Progenitor cell of endocrine pancreas (in vitro differentiated cells): ENCODE data around the gene LLGL1. TPM values are rescaled to one million over a fixed set of nuclear protein-coding genes. Genes with fewer than 3 reads are reported as not detected.

Experiments
- DNase-seq: peaks from one replicate; pipeline ENCODE4 v3.0.0; 2021; ENCODE audit warnings: low spot score; ENCODE audit not compliant: unreplicated experiment
- H3K27ac Mint-ChIP-seq: 2 replicates; pipeline ENCODE4 v1.8.0; 2021; ENCODE audit warnings: mild to moderate bottlenecking, moderate library complexity, mixed read lengths
- H3K27me3 Mint-ChIP-seq: 2 replicates; pipeline ENCODE4 v1.8.0; 2021; ENCODE audit warnings: mixed read lengths
- H3K36me3 Mint-ChIP-seq: 2 replicates; pipeline ENCODE4 v1.8.0; 2022; ENCODE audit warnings: mixed read lengths; ENCODE audit not compliant: insufficient read depth
- H3K4me1 Mint-ChIP-seq: 2 replicates; pipeline ENCODE4 v1.8.0; 2021; ENCODE audit warnings: low read depth, mixed read lengths
- H3K4me3 Mint-ChIP-seq: 2 replicates; pipeline ENCODE4 v1.8.0; 2021; ENCODE audit warnings: low read depth, mild to moderate bottlenecking, moderate library complexity, mixed read lengths
- H3K9me3 Mint-ChIP-seq: 2 replicates; pipeline ENCODE4 v1.8.0; 2021; ENCODE audit warnings: low read depth, mixed read lengths
- total RNA-seq: library from RNA; stranded (reverse); gene quantifications from 2 replicates; pipeline ENCODE4 v1.2.1, GENCODE V29; 2021
- TF ChIP-seq, protein P1 (sequence below): fragments of 200-600 bp; sonication (generic); IDR thresholded peaks from one replicate; pipeline ENCODE4 v1.5.0; 2021; ENCODE audit warnings: antibody characterized with exemption, mild to moderate bottlenecking; ENCODE audit not compliant: unreplicated experiment

The LLGL1 gene
- total RNA-seq, 1 donor from 2014 or later: 76.7 TPM

DNA sequence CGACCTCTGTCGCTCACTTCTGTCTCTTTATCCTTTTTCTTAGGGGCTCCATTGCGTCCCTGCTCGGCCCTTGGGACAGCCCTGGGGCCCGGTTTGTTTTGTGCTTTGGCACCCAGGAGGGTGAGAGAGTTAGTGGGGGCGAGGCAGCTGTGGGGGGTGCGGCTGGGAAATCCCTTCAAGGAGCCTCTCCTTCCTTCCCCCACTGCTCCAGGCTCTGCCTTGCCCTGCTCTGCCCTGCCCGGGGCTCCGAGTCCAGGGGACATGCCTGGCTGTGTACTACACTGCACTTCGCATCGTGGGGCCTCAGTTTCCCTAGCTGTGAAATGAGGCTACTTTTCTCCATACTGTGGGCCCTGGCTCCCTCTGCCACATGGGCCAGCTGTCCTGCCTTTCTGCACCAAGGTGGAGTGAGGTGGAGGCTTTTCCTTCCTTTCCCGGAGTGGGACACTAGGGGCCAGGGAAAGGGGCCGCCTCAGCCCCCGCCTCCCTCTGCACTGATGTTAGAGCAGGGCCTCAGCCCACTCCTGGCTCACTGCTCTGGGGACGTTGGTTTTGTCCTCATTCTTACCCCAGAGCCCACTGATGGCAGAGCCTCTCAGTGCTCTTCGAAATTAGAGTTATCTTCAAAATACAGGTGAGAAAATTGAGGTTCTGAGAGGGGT, 980 bp downstream of the LLGL1 start:
- H3K4me1 Mint-ChIP-seq: peaks cover 33% of the 10 kb centered on the region
- no peaks in the 10 kb centered on the region for H3K36me3 Mint-ChIP-seq
- H3K27ac Mint-ChIP-seq: peak overlapping the region; percentile 91
- no peak for DNase-seq
- TF ChIP-seq, protein P1, sequence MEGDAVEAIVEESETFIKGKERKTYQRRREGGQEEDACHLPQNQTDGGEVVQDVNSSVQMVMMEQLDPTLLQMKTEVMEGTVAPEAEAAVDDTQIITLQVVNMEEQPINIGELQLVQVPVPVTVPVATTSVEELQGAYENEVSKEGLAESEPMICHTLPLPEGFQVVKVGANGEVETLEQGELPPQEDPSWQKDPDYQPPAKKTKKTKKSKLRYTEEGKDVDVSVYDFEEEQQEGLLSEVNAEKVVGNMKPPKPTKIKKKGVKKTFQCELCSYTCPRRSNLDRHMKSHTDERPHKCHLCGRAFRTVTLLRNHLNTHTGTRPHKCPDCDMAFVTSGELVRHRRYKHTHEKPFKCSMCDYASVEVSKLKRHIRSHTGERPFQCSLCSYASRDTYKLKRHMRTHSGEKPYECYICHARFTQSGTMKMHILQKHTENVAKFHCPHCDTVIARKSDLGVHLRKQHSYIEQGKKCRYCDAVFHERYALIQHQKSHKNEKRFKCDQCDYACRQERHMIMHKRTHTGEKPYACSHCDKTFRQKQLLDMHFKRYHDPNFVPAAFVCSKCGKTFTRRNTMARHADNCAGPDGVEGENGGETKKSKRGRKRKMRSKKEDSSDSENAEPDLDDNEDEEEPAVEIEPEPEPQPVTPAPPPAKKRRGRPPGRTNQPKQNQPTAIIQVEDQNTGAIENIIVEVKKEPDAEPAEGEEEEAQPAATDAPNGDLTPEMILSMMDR: no peak
- H3K9me3 Mint-ChIP-seq: no peaks in the 10 kb centered on the region
- H3K4me3 Mint-ChIP-seq: peak overlapping the region; percentile 99
- no peaks in the 10 kb centered on the region for H3K27me3 Mint-ChIP-seq

DNA sequence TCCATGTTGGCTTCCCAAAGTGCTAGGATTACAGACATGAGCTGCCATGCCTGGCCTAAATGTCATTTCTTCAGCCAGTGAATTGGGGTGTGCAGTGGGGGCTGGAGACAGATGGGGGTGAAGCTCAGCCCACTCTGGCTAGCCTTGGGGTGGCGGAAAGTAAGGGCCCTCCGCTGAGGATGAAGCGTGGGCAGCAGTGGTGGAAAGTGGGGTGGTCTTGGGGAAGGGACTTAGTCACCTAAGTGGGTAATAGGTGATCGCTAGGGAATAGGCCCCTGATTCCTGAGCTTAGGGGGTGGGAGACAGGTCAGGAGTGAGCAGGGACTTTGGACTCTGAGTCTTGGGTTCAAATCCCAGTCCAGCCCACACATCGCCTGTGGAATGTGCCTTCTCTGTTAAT, 2.2 kb downstream of the LLGL1 start:
- no peak for DNase-seq
- Mint-ChIP-seq H3K27me3 (no peaks in the 10 kb centered on the region), H3K4me1 (peaks cover 33% of the 10 kb centered on the region), H3K4me3 (no peak overlapping the region), H3K36me3 (no peaks in the 10 kb centered on the region), H3K27ac (no peak overlapping the region), H3K9me3 (no peaks in the 10 kb centered on the region)
- TF ChIP-seq, protein P1: no peak

DNA sequence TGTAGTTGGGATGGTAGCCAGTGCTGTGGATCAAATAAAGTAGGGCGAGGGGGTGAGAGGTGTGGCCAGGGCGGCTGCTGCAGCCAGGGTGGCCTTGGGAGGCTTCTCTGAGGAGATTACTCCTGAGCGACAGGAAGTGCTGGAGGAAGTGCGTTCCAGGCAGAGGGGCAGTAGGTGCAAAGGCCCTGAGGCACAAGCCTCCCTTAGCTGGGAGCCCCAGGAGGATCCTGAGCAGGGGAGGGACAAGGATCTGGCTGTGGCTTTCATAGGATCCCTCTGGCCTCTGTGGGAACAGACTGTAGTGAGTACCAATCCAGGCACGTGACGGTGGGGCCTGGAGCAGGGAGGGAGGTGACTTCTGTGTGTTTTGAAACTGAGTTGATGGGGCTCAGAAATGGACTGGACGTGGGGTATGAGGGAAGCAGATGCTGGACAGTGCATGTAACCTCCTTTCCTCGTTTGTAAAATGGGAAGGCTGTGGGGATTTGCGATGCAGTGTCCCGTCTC, 2.8 kb downstream of the LLGL1 start:
- Mint-ChIP-seq H3K36me3 (no peaks in the 10 kb centered on the region), H3K9me3 (no peaks in the 10 kb centered on the region), H3K27ac (peak overlapping the region; percentile 70), H3K27me3 (no peaks in the 10 kb centered on the region), H3K4me1 (peaks cover 33% of the 10 kb centered on the region), H3K4me3 (no peak overlapping the region)
- TF ChIP-seq, protein P1: no peak
- no peak for DNase-seq

DNA sequence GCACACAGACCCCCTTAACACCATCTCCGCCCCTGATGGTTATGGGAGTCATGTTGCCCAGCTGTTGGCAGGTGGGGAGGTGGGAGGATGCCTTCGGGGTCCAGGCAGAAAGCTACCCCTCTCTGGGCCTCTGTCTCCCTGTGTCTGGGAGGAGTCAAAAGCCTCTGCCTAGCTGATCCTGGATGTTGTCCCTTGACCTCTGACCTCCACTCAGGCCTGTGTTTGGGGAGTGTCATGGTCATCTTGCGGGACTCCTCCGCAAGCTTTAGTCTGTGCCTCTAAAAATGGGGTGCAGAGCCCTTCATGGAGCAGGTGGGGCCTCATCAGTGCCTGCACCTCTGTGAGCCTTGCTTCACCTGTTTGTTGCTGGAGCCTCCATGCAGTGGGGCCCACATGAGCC, 3.8 kb downstream of the LLGL1 start:
- Mint-ChIP-seq H3K36me3 (no peaks in the 10 kb centered on the region), H3K27ac (no peak overlapping the region), H3K4me1 (peaks cover 33% of the 10 kb centered on the region), H3K27me3 (no peaks in the 10 kb centered on the region), H3K4me3 (no peak overlapping the region), H3K9me3 (no peaks in the 10 kb centered on the region)
- TF ChIP-seq, protein P1: no peak
- DNase-seq: no peak

DNA sequence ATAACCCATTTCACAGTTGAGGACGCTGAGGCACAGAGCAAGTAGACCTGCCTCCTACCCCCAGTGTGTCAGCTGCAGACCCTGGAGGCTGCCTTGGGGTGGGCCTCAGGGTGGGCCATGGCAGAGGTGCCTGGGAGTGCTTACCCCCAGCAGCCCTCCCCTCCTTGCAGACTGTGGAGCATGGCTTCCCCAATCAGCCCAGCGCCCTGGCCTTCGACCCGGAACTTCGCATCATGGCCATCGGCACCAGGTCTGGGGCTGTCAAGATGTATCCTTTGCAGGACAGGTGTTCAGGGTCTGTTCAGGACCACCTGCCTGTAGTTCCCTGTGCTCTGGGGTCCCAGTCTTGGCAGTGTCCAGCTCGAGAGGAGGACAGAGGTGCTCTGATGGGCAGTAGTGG, 4.3 kb downstream of the LLGL1 start:
- no peaks in the 10 kb centered on the region for H3K36me3 Mint-ChIP-seq
- H3K9me3 Mint-ChIP-seq: no peaks in the 10 kb centered on the region
- no peaks in the 10 kb centered on the region for H3K27me3 Mint-ChIP-seq
- no peak for DNase-seq
- H3K4me1 Mint-ChIP-seq: peaks cover 33% of the 10 kb centered on the region
- TF ChIP-seq, protein P1: no peak
- no peak overlapping the region for H3K27ac Mint-ChIP-seq
- no peak overlapping the region for H3K4me3 Mint-ChIP-seq
